Caco-2 (cell line): ENCODE data around the gene GOLGA8J. TPM values are rescaled to one million over a fixed set of nuclear protein-coding genes. Genes with fewer than 3 reads are reported as not detected.

Experiments
- BruUV-seq: library from RNA; stranded (reverse); fragments of 400-500 nt; replicated peaks from 2 replicates; lab custom pipeline; 2021; lab: Mats Ljungman, UMichigan
- CTCF ChIA-PET: fragments of 300-600 bp; sonication (Branson Sonifier 250); formaldehyde crosslinking; loops from one replicate; lab custom pipeline; 2022; ENCODE audit warnings: antibody characterized with exemption; lab: Charles Lee
- POLR2A ChIA-PET: fragments of 300-600 bp; sonication (Branson Sonifier 250); formaldehyde crosslinking; loops from one replicate; lab custom pipeline; 2022; ENCODE audit warnings: antibody characterized with exemption; lab: Charles Lee
- DNase-seq, 2 experiments: peaks; one replicate each; pipeline versions ENCODE4 v3.0.0 to v3.0.0-alpha.2; 2020 to 2022
- H3K27me3 ChIP-seq: replicated peaks from 2 replicates; pipeline ENCODE4 v1.6.0; 2011; ENCODE audit warnings: low read length; ENCODE audit not compliant: control insufficient read depth, insufficient read depth
- H3K36me3 ChIP-seq: 2 replicates; pipeline ENCODE4 v1.5.1; 2011; ENCODE audit warnings: low read length; ENCODE audit not compliant: control insufficient read depth, insufficient read depth
- H3K4me1 ChIP-seq: fragments of 250-450 bp; sonication (Bioruptor Pico); 2 replicates; pipeline ENCODE4 v1.5.1; 2020; ENCODE audit warnings: mild to moderate bottlenecking
- H3K4me3 ChIP-seq: 2 replicates; pipeline ENCODE4 v1.5.1; 2011; ENCODE audit warnings: low read depth, mild to moderate bottlenecking, control low read depth, low read length
- H3K9me3 ChIP-seq: fragments of 250-450 bp; sonication (Bioruptor Pico); 2 replicates; pipeline ENCODE4 v1.5.1; 2020; ENCODE audit warnings: mild to moderate bottlenecking, moderate library complexity
- H3K27ac Mint-ChIP-seq: one replicate; pipeline ENCODE4 v1.8.0; 2022; ENCODE audit warnings: mixed read lengths; ENCODE audit not compliant: unreplicated experiment
- H3K27me3 Mint-ChIP-seq: one replicate; pipeline ENCODE4 v1.8.0; 2022; ENCODE audit warnings: mixed read lengths; ENCODE audit not compliant: insufficient read depth, unreplicated experiment
- H3K36me3 Mint-ChIP-seq: one replicate; pipeline ENCODE4 v1.8.0; 2022; ENCODE audit warnings: mild to moderate bottlenecking, mixed read lengths; ENCODE audit not compliant: insufficient read depth, unreplicated experiment
- H3K4me1 Mint-ChIP-seq: one replicate; pipeline ENCODE4 v1.8.0; 2022; ENCODE audit warnings: low read depth, mixed read lengths; ENCODE audit not compliant: unreplicated experiment
- H3K4me3 Mint-ChIP-seq: one replicate; pipeline ENCODE4 v1.8.0; 2022; ENCODE audit warnings: mild to moderate bottlenecking, moderate library complexity, mixed read lengths; ENCODE audit not compliant: unreplicated experiment
- H3K9me3 Mint-ChIP-seq: one replicate; pipeline ENCODE4 v1.8.0; 2022; ENCODE audit warnings: mixed read lengths; ENCODE audit not compliant: unreplicated experiment
- intact Hi-C: fragments of 100-400 bp; cut with micrococcal nuclease; formaldehyde crosslinking; loops from one replicate; pipeline ENCODE4 v1.10.0; 2022; ENCODE audit not compliant: unreplicated experiment
- total RNA-seq: library from RNA; stranded (reverse); gene quantifications from 2 replicates; pipeline ENCODE4 v1.2.3, GENCODE V29; 2022
- TF ChIP-seq, protein P1 (sequence below), 2 experiments: fragments of 200-600 bp in 1 of 2; IDR thresholded peaks; 1 replicate in 1 of 2; 2 replicates in 1 of 2; pipeline versions ENCODE4 v1.5.1 to v1.8.0; 2011 to 2022; ENCODE audit warnings: antibody characterized with exemption in 1 of 2, control low read depth in 1 of 2, inconsistent platforms in 1 of 2, low read depth in 1 of 2, low read length in 1 of 2, mild to moderate bottlenecking in 1 of 2, moderate library complexity in 1 of 2; ENCODE audit not compliant: insufficient read depth in 1 of 2, severe bottlenecking in 1 of 2, unreplicated experiment in 1 of 2

Gene GOLGA8J
- total RNA-seq, 1 experiment from 2014 or later, result not detected

DNA sequence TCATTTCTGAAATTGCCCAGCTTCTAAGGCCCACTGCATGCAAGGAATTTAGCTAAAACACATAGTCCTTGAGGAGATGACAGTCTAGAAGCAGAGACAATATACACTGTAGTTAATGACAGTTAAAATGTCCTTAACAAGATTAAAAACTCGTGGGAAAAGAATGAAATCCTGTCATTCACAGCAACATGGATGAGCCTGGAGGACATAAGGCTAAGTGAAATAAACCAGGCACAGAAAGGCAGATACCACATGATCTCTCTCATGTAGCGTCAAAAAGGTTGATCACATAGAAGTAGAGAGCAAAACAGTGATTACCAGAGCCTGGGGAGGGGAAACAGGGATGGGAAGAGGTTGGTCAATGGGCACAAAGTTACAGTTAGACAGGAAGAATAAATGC, 36.3 kb upstream of the GOLGA8J start:
- POLR2A ChIA-PET, result no interaction called here
- no peak overlapping the region for H3K4me3 ChIP-seq
- no peak overlapping the region for H3K27ac Mint-ChIP-seq
- no peaks in the 10 kb centered on the region for H3K4me1 Mint-ChIP-seq
- TF ChIP-seq, protein P1, sequence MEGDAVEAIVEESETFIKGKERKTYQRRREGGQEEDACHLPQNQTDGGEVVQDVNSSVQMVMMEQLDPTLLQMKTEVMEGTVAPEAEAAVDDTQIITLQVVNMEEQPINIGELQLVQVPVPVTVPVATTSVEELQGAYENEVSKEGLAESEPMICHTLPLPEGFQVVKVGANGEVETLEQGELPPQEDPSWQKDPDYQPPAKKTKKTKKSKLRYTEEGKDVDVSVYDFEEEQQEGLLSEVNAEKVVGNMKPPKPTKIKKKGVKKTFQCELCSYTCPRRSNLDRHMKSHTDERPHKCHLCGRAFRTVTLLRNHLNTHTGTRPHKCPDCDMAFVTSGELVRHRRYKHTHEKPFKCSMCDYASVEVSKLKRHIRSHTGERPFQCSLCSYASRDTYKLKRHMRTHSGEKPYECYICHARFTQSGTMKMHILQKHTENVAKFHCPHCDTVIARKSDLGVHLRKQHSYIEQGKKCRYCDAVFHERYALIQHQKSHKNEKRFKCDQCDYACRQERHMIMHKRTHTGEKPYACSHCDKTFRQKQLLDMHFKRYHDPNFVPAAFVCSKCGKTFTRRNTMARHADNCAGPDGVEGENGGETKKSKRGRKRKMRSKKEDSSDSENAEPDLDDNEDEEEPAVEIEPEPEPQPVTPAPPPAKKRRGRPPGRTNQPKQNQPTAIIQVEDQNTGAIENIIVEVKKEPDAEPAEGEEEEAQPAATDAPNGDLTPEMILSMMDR (IDR thresholded peaks at IDR 0.05; ENCODE audit: insufficient read depth in 1 of 2, low read depth in 1 of 2, low read length in 1 of 2, severe bottlenecking in 1 of 2, unreplicated experiment in 1 of 2), result no peak
- intact Hi-C loops, result no loop called here
- no TSS peak for BruUV-seq
- no peaks in the 10 kb centered on the region for H3K9me3 ChIP-seq
- H3K27me3 ChIP-seq, result no peaks in the 10 kb centered on the region
- DNase-seq, result no peak
- H3K36me3 ChIP-seq, result no peaks in the 10 kb centered on the region
- no peak overlapping the region for H3K4me3 Mint-ChIP-seq
- no peaks in the 10 kb centered on the region for H3K4me1 ChIP-seq
- H3K36me3 Mint-ChIP-seq, result no peaks in the 10 kb centered on the region
- H3K27me3 Mint-ChIP-seq, result peaks cover 14% of the 10 kb centered on the region
- CTCF ChIA-PET, result no interaction called here
- no peaks in the 10 kb centered on the region for H3K9me3 Mint-ChIP-seq

DNA sequence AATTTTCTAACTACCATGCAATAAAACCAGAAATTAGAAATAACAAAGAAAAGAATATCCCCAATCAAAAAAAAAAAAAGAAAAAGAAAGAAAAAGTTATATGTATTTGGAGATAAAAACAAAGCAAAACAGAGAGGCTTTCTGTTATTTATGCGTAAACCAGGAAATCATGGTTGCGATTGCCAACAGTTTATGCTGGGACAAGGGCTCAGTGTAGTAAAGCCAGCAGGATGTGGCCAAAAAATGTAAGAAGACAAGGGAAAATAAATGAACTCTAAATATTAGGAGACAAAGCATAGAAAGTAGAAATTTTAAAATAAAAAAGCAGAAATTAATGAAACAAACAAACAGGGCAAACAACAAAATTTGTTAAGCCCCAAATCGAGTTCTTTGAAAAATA, 27.2 kb upstream of the GOLGA8J start:
- H3K27ac Mint-ChIP-seq, result no peak overlapping the region
- H3K4me1 Mint-ChIP-seq, result no peaks in the 10 kb centered on the region
- peaks cover 12% of the 10 kb centered on the region for H3K27me3 Mint-ChIP-seq
- no peaks in the 10 kb centered on the region for H3K9me3 ChIP-seq
- TF ChIP-seq, protein P1 (IDR thresholded peaks at IDR 0.05; ENCODE audit: insufficient read depth in 1 of 2, low read depth in 1 of 2, low read length in 1 of 2, severe bottlenecking in 1 of 2, unreplicated experiment in 1 of 2), result no peak
- POLR2A ChIA-PET, result no interaction called here
- DNase-seq, result no peak
- no peaks in the 10 kb centered on the region for H3K36me3 ChIP-seq
- no TSS peak for BruUV-seq
- H3K27me3 ChIP-seq, result no peaks in the 10 kb centered on the region
- H3K4me1 ChIP-seq, result no peaks in the 10 kb centered on the region
- H3K4me3 Mint-ChIP-seq, result no peak overlapping the region
- intact Hi-C loops, result no loop called here
- H3K36me3 Mint-ChIP-seq, result no peaks in the 10 kb centered on the region
- CTCF ChIA-PET, result no interaction called here
- no peak overlapping the region for H3K4me3 ChIP-seq
- H3K9me3 Mint-ChIP-seq, result no peaks in the 10 kb centered on the region

DNA sequence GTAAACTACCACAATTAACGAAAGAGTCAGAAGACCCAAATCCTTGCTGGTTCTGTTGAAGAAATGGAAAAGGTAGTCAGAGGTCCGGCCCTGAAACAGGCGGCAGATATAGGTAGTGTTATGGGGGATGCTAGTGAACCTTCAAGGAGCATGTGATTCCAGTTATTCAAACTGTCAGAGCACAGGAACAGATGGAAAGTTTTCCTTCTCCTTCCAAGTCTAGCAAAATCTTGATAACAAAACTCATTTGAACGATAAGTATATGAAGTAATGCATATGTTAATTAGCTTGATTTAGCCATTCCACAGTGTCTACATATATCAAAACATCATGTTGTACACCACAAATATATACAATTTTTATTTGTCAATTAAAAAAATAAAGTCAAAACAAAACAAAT, 26.6 kb upstream of the GOLGA8J start:
- H3K27me3 ChIP-seq, result no peaks in the 10 kb centered on the region
- Mint-ChIP-seq H3K9me3 (no peaks in the 10 kb centered on the region), H3K4me3 (no peak overlapping the region), H3K36me3 (no peaks in the 10 kb centered on the region), H3K27me3 (peaks cover 12% of the 10 kb centered on the region), H3K27ac (no peak overlapping the region), H3K4me1 (no peaks in the 10 kb centered on the region)
- no peak for DNase-seq
- no peaks in the 10 kb centered on the region for H3K4me1 ChIP-seq
- no peaks in the 10 kb centered on the region for H3K36me3 ChIP-seq
- intact Hi-C loops, result no loop called here
- BruUV-seq, result no TSS peak
- POLR2A ChIA-PET, result no interaction called here
- no peaks in the 10 kb centered on the region for H3K9me3 ChIP-seq
- CTCF ChIA-PET, result no interaction called here
- TF ChIP-seq, protein P1 (IDR thresholded peaks at IDR 0.05; ENCODE audit: insufficient read depth in 1 of 2, low read depth in 1 of 2, low read length in 1 of 2, severe bottlenecking in 1 of 2, unreplicated experiment in 1 of 2), result no peak
- no peak overlapping the region for H3K4me3 ChIP-seq
